ENCODE data around the gene TMPRSS9.

Gene TMPRSS9

DNA sequence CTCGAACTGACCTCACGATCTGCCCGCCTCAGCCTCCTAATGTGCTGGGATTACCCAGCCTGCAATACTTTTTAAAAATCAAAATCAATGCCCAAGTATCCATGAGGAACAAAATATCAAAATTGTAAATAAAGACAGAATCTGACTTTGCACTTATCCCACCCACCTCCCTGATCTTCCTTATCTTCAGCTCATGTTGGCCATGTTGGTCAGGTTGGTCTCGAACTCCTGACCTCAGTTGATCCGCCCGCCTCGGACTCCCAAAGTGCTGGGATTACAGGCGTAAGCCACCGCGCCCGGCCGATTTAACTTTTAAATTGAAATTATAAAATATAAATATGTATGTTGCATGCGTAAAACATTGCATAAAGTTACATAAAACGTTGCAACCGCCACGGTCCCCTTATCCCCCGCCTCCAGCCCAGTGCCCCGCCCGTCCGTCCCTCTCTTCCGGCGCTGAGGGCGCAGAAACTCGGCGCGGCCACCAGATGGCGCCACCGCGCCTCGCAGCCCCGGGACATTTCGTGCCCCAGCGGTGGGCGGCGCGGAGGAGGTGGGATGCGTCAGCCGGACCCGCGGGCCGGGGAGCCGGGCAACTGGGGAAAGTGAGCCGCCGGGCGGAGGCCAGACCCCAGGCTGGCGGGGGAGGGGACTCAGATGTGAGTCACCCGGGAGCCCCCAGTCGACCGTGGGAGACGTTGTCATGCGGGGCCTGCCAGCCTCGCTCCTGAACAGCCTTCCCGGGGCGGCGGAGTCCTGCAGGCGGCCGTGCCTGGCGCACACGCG, 114.4 kb downstream of the TMPRSS9 start:
- TF ChIP-seq PATZ1 (CRISPR knock-in tag; IDR thresholded peaks at IDR 0.05; ENCODE audit: borderline replicate concordance) (peak; percentile 57; the same call in 1 of the 2 replicates), ISL1 (CRISPR knock-in tag; IDR thresholded peaks at IDR 0.05) (no peak)
- ATAC-seq: peak; percentile 59

- peak; percentile 38 for ATAC-seq
- TF ChIP-seq ZFP30 (CRISPR knock-in tag; IDR thresholded peaks at IDR 0.05): no peak
- no peak for TF ChIP-seq ZNF70 (CRISPR knock-in tag; IDR thresholded peaks at IDR 0.05)
- TF ChIP-seq, protein P1, sequence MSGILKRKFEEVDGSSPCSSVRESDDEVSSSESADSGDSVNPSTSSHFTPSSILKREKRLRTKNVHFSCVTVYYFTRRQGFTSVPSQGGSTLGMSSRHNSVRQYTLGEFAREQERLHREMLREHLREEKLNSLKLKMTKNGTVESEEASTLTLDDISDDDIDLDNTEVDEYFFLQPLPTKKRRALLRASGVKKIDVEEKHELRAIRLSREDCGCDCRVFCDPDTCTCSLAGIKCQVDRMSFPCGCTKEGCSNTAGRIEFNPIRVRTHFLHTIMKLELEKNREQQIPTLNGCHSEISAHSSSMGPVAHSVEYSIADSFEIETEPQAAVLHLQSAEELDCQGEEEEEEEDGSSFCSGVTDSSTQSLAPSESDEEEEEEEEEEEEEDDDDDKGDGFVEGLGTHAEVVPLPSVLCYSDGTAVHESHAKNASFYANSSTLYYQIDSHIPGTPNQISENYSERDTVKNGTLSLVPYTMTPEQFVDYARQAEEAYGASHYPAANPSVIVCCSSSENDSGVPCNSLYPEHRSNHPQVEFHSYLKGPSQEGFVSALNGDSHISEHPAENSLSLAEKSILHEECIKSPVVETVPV (CRISPR knock-in tag; IDR thresholded peaks at IDR 0.05): no peak
- TF ChIP-seq PATZ1 (CRISPR knock-in tag; IDR thresholded peaks at IDR 0.05; ENCODE audit: borderline replicate concordance): no peak
- TF ChIP-seq ESRRG (CRISPR knock-in tag; IDR thresholded peaks at IDR 0.05): no peak
- TF ChIP-seq ISL1 (CRISPR knock-in tag; IDR thresholded peaks at IDR 0.05): no peak
- no peak for TF ChIP-seq ARNTL (CRISPR knock-in tag; IDR thresholded peaks at IDR 0.05; ENCODE audit: borderline replicate concordance, low read depth)
- no peak for TF ChIP-seq GLIS3 (CRISPR knock-in tag; IDR thresholded peaks at IDR 0.05)
- no peak for TF ChIP-seq TOX (CRISPR knock-in tag; IDR thresholded peaks at IDR 0.05; ENCODE audit: borderline replicate concordance)
- TF ChIP-seq PPARA (CRISPR knock-in tag; IDR thresholded peaks at IDR 0.05; ENCODE audit: borderline replicate concordance): no peak
- TF ChIP-seq, protein P2, sequence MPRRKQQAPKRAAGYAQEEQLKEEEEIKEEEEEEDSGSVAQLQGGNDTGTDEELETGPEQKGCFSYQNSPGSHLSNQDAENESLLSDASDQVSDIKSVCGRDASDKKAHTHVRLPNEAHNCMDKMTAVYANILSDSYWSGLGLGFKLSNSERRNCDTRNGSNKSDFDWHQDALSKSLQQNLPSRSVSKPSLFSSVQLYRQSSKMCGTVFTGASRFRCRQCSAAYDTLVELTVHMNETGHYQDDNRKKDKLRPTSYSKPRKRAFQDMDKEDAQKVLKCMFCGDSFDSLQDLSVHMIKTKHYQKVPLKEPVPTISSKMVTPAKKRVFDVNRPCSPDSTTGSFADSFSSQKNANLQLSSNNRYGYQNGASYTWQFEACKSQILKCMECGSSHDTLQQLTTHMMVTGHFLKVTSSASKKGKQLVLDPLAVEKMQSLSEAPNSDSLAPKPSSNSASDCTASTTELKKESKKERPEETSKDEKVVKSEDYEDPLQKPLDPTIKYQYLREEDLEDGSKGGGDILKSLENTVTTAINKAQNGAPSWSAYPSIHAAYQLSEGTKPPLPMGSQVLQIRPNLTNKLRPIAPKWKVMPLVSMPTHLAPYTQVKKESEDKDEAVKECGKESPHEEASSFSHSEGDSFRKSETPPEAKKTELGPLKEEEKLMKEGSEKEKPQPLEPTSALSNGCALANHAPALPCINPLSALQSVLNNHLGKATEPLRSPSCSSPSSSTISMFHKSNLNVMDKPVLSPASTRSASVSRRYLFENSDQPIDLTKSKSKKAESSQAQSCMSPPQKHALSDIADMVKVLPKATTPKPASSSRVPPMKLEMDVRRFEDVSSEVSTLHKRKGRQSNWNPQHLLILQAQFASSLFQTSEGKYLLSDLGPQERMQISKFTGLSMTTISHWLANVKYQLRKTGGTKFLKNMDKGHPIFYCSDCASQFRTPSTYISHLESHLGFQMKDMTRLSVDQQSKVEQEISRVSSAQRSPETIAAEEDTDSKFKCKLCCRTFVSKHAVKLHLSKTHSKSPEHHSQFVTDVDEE (CRISPR knock-in tag; IDR thresholded peaks at IDR 0.05): no peak
- TF ChIP-seq ZNF8 (CRISPR knock-in tag; IDR thresholded peaks at IDR 0.05): no peak
- TF ChIP-seq BACH2 (CRISPR knock-in tag; IDR thresholded peaks at IDR 0.05; ENCODE audit: borderline replicate concordance): no peak
- no peak for TF ChIP-seq ZC3H10 (CRISPR knock-in tag; IDR thresholded peaks at IDR 0.05)
- TF ChIP-seq, protein P3, sequence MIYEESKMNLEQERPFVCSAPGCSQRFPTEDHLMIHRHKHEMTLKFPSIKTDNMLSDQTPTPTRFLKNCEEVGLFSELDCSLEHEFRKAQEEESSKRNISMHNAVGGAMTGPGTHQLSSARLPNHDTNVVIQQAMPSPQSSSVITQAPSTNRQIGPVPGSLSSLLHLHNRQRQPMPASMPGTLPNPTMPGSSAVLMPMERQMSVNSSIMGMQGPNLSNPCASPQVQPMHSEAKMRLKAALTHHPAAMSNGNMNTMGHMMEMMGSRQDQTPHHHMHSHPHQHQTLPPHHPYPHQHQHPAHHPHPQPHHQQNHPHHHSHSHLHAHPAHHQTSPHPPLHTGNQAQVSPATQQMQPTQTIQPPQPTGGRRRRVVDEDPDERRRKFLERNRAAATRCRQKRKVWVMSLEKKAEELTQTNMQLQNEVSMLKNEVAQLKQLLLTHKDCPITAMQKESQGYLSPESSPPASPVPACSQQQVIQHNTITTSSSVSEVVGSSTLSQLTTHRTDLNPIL (CRISPR knock-in tag; IDR thresholded peaks at IDR 0.05; ENCODE audit: low read depth): no peak
These were observed 115.1 kb downstream of the TMPRSS9 start for GRCh38 chr19:2475018-2475701.

Measured in SK-N-SH treated with all-trans-retinoic acid at 6 μM for 48 hours (cell line).